Stimulated activated naive CD4-positive, alpha-beta T cell treated with Interleukin-2 at 50 U/mL for 16 hours (primary cell): Measurements from ENCODE around the gene MMP19.
A peak's percentile ranks its signal among the peaks of the same experiment; 100 is the strongest.
"Not testable (repeated sequence)": the region's sequence is repeated elsewhere in the genome, so short reads cannot be mapped to it uniquely, and the experiment has no call there.

Source experiments
- DNase-seq: peaks from one replicate; lab custom pipeline; 2025; lab: John Stamatoyannopoulos, UW

The MMP19 gene

GRCh38 chr12:55844961-55845360, 2.2 kb upstream of the MMP19 start:
- no peak for DNase-seq

GRCh38 chr12:55843431-55843830, 695 bp upstream of the MMP19 start:
- no peak for DNase-seq

DNA sequence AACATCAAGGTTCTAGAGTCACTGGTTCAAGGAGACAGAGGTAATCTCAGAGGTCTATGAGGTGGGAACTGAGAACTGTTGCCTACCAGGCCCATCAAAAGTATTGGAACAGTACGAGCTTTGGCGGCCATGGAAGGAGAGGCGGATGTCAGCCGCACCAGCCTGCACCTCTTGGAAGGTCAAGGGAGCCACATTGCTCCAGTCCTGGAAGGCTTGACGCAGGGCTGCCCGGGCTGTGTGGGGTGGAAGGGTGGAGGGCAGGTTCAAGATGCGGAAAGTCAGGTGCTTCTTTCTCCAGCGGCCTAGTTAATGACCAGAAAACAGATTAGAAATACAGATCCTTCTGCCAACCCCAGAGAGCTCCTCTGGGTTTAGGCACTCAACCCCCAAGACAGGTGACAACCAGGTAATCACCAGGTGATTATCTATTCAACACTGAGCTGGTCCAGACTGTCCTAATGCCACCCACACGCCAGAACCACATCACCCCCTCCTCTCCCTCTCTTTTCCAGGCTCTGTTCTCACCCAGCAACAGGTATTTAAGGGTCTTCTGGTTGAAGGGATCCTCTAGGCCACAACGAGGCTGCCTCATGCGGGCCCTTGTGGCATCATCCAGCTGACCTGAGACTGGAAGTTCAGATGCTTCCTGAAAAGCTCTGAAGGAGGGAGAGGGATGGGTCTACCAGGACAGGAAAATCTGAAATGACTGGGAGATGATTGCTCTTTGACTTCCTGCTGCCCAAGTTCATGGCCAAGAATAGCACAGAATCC, 2.0 kb downstream of the MMP19 start:
- DNase-seq = no peak

GRCh38 chr12:55839345-55840140, 3.2 kb downstream of the MMP19 start:
- no peak for DNase-seq

DNA sequence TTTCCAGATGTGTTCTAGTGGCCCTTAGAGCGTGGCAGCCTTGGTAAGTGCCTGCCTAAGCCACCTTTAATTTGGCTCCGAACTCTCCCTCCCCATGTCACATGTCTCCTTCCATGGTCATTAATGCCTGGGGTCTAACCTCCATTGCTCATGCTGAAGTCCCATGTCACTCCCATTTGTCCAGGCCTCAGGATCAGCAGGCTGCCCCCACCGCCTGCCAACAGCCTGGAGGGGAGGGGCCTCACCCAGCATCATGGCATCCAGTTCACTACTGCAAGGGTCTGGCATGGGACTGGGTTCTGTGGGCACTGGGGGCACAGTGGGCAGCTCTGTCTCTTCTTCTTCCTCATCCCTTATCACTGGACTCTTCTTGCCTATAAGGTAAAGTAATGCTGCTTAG, 4.4 kb downstream of the MMP19 start:
- DNase-seq = no peak

GRCh38 chr12:55834400-55834799, 8.3 kb downstream of the MMP19 start:
- DNase-seq = not testable (repeated sequence)

DNA sequence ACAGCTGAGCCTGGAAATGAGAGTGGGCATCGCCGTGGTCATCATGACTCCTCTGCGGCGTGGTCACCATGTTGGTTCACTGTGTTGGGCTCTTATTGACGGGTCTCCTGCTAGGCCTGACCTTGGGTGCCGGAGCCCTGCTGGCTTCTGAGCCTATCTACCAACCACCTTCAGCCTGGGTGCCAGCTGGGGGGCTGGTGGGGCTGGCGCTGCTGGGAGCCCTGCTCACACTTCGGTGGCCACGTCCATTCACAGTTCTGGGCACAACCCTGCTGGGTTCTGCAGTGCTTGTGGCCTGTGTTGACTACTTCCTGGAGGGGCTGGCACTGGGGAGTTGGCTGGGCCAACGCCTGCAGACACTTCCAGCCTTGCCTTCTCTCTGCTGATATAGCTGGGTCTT, 9.7 kb downstream of the MMP19 start:
- no peak for DNase-seq

GRCh38 chr12:55831447-55831815, 11.3 kb downstream of the MMP19 start:
- no peak for DNase-seq

DNA sequence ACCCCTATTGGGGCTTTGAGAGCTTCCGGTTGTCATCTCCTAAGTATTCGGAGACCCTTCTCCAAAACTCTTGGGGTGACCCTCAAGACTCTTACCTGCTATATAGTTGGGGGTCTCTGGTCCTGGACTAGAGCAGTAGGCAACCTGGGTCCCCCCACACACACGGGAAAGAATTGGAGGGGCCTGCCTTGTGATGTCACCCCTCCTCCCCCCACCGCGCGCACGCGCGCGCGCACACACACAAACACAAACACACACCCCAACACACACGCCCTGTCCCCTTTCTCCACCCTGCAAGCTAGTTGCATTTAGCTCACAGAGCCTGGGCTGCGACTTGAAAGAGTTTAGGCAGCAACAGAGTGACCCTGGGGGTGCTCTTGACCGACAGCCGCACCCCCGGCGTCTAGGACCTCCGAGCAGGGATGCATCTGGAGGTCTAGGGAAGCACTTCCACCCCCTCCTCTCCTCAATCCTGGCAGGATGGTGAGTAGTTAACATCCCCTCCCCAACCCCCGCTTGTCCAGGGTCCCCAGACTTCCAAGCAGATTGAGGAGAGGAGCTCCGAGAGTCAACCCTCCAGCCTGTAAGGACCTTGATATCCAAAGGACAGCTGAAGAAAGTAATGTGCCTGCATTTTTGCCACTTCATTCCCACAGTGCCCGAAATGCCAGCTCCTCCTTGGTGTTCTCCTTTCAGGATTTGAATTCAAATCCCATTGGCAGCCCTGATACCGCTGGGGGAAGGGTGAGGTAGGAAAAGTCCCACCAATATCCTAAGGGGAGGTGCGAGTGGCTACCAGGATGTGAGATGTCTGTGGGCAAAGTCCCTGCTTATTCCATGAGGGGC, 11.9 kb downstream of the MMP19 start:
- peak; percentile 7 for DNase-seq

- DNase-seq = peak; percentile 41
Measured at GRCh38 chr12:55829967-55830600, 12.7 kb downstream of the MMP19 start.

DNA sequence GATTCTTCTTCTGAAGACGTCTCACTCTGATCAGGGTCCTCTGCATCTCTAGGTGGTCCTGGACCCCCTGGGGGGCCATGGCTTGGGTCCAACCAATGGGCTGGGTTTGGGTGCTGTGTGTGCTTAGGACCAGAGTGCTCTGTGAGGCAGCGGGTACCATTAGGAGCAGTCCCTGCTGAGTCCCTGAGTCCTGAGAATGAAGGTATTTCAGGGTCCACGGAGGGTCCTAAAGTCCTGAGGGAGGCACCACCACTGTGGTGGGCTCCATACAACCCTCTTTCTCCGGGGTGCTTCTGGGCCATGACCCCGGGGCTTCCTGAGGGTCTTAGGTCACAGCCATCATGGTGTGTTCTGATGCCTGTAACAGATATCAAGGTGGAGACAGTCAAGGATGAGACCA, 14.4 kb downstream of the MMP19 start:
- DNase-seq = no peak

- DNase-seq = no peak
Measured at GRCh38 chr12:55827806-55828205, 14.9 kb downstream of the MMP19 start.

- DNase-seq = peak; percentile 5
Measured at GRCh38 chr12:55824726-55825125, 18.0 kb downstream of the MMP19 start.

- DNase-seq = no peak
Measured at GRCh38 chr12:55823419-55823818, 19.3 kb downstream of the MMP19 start.

GRCh38 chr12:55822228-55822627, 20.5 kb downstream of the MMP19 start:
- DNase-seq = no peak

DNA sequence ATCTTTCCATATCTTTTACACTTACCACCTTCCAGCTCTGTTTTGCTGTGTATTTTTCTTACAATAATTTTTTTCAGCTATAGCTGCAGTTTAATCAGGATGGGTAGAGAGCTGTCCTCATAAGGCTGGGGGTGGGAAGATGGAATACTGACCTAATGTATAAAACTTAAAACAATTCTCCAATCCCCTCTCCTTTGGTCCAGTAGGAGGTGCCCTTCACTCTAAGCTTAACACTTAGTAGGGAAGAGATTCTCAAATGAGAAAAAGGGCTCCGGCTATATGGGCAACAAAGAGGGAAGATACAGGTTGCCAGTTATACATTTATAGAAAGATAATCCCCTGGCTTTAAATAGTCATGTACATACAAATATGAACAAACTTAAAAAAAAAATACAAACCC, 22.1 kb downstream of the MMP19 start:
- no peak for DNase-seq

- DNase-seq = no peak
Measured at GRCh38 chr12:55818886-55819285, 23.9 kb downstream of the MMP19 start.

DNA sequence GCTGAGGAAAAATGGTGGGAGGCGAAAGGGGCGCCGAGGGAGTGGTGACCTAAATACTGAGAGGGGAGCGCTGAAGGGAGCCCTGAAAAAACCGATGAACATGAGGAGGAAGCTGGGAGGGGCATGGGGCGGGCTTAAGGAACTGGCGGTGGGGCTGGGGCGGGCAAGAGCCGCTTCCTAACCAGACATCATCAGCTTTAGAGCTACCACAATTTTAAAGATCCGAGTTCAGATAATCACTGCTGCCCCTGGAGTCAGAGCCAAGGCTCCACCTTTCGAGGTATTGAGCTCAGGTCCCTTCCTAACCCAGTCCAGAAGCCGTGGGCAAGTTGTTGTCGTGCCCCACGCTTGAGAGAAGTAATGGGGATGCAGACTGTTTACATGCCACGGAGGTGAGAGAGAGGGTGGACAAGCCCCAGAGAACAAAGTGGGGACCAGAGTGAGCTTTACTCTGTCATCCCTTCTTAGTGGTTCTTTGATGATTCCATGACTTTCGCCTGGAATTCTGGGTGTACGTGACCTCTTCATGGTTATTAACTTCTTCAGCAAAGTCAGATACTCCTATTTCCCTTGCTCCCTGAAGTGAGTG, 24.5 kb downstream of the MMP19 start:
- no peak for DNase-seq

DNA sequence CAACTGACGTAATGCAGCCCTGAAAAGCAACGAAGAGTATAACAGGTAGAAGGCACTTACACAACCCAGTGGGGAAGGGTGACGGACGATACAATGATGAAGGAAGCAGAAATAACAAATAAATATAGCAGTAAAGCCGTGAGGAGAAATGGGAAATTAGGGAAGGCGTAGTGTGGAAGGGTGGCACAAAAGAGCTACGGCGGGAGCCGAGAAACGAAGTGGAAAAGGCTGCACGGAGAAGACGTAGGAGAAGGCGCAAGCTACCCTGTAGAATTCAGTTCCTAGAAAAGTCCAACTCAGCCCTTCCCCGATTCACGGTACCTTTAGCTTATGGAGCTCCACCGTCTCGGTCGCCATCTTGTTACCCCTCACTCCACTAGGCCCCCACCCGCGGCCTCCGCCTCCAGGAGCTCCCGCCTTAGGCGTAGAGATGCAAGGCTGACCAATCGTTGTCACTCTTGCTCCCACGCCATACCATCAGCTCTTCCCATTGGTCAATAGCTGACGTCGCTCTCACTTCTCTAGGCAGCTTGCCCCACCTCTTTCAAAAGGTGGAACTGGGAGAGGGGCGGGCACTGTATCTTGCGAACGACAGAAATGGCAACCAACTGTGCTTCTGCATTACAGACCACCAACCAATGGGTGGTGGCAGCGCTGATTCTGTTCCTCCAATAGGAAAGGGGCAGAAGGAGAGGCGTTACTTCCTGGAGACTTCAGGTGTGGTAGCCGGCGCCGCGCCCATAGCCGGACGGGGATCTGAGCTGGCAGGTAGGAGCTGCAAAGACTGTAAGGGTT, 25.2 kb downstream of the MMP19 start, which contains the start of the genes ORMDL2 and SARNP:
ORMDL2 (plus strand) TSS at position 697 of the 795 bp plus-strand sequence. CDS start 959 bp downstream, outside the sequence.
SARNP (minus strand) TSS at position 380 of the 795 bp plus-strand sequence; CDS start at position 357, 23 bp downstream.
- DNase-seq = peak; percentile 98

DNA sequence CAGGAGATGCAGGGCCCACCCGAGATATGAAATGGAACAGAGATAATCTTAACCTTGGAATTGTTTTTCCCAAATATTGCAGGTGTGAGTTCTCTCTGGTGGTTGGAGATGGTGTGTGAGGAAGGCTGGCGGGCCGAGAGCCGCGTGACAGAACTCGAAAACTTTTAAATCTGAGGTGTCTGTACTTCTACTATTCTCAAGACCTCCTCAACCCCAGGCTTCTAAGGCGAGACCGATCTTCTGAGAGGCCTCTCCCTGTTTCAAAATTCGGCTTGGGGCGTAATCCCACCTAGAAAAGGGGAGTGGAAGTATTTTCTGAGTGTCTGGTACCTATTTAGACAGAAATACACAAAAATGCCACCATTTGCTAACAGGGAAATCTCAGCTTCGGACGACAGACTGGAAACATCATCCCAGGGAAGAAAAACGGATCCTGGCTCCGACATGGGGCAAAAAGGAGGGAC, 25.8 kb downstream of the MMP19 start:
- DNase-seq = no peak
